ENCODE results near the gene TMEM86B. TPM values are rescaled to one million over a fixed set of nuclear protein-coding genes. Genes with fewer than 3 reads are reported as not detected.
"Not testable (repeated sequence)": the region's sequence is repeated elsewhere in the genome, so short reads cannot be mapped to it uniquely, and the experiment has no call there.

The TMEM86B gene
- total RNA-seq, 1 experiment from 2014 or later, result 18.4 TPM

- POLR2A ChIA-PET (ENCODE audit: unreplicated experiment), result no interaction called here
- no TSS peak for BruUV-seq (replicated peaks)
Measured at GRCh38 chr19:55225415-55225958, 3.1 kb downstream of the TMEM86B start.

GRCh38 chr19:55224679-55225414 is 3.7 kb downstream of the TMEM86B start:
- H3K27ac ChIP-seq; H3K9me3 ChIP-seq (ENCODE audit: insufficient read depth, low read depth); H3K4me3 ChIP-seq; H3K79me2 ChIP-seq (ENCODE audit: low read depth); H3K36me3 ChIP-seq (ENCODE audit: low read depth); H3K4me2 ChIP-seq; H3K9me2 ChIP-seq (ENCODE audit: insufficient read depth); BruUV-seq (replicated peaks); DNase-seq; H3K4me1 ChIP-seq (replicated peaks; ENCODE audit: insufficient read depth); H3K27me3 ChIP-seq (ENCODE audit: insufficient read depth, low read depth); CTCF ChIA-PET; H2AFZ ChIP-seq; intact Hi-C loops (cut with micrococcal nuclease; ENCODE audit: unreplicated experiment): not testable (repeated sequence)
- POLR2A ChIA-PET (ENCODE audit: unreplicated experiment), result interaction anchor here (0.6 kb wide), 1 partner anchor 20 kb away, joined by 6 read pairs; no protein-coding TSS in a partner anchor
- Histone ChIP-seq H4K20me1 (ENCODE audit: insufficient read depth) (peaks cover 31% of the 10 kb centered on the region), H3F3A (ENCODE audit: insufficient read depth, low read depth) (peaks cover 24% of the 10 kb centered on the region; the same call in 1 of the 2 replicates)

More at GRCh38 chr19:55225415-55225958, 3.1 kb downstream of the TMEM86B start:
- Histone ChIP-seq H2AFZ (no peak overlapping the region), H3K36me3 (ENCODE audit: low read depth) (no peaks in the 10 kb centered on the region), H3K9me2 (ENCODE audit: insufficient read depth) (no peaks in the 10 kb centered on the region), H3K9me3 (ENCODE audit: insufficient read depth, low read depth) (no peaks in the 10 kb centered on the region; the same call in 1 of the 2 replicates), H3F3A (ENCODE audit: insufficient read depth, low read depth) (peaks cover 24% of the 10 kb centered on the region; the same call in 1 of the 2 replicates), H4K20me1 (ENCODE audit: insufficient read depth) (peaks cover 31% of the 10 kb centered on the region), H3K4me3 (no peak overlapping the region), H3K27me3 (ENCODE audit: insufficient read depth, low read depth) (no peaks in the 10 kb centered on the region), H3K4me2 (no peak overlapping the region), H3K79me2 (ENCODE audit: low read depth) (no peaks in the 10 kb centered on the region), H3K27ac (no peak overlapping the region), H3K4me1 (replicated peaks; ENCODE audit: insufficient read depth) (no peaks in the 10 kb centered on the region)
- DNase-seq, result no peak
- CTCF ChIA-PET, result no interaction called here
- intact Hi-C loops (cut with micrococcal nuclease; ENCODE audit: unreplicated experiment), result no loop called here
- TF ChIP-seq CTCF (conservative IDR thresholded peaks at IDR 0.05) (no peak), EZH2 (IDR thresholded peaks at IDR 0.05; ENCODE audit: low read depth) (no peak)

GRCh38 chr19:55224038-55224665 is 4.4 kb downstream of the TMEM86B start:
- no peak overlapping the region for H3K4me3 ChIP-seq
- H3K4me1 ChIP-seq (replicated peaks; ENCODE audit: insufficient read depth), result no peaks in the 10 kb centered on the region
- H3K9me2 ChIP-seq (ENCODE audit: insufficient read depth), result no peaks in the 10 kb centered on the region
- no peaks in the 10 kb centered on the region for H3K79me2 ChIP-seq (ENCODE audit: low read depth)
- no peak for TF ChIP-seq EZH2 (IDR thresholded peaks at IDR 0.05; ENCODE audit: low read depth)
- peaks cover 24% of the 10 kb centered on the region; the same call in 1 of the 2 replicates for H3F3A ChIP-seq (ENCODE audit: insufficient read depth, low read depth)
- no TSS peak for BruUV-seq (replicated peaks)
- no peak overlapping the region for H2AFZ ChIP-seq
- peaks cover 28% of the 10 kb centered on the region for H4K20me1 ChIP-seq (ENCODE audit: insufficient read depth)
- no peak overlapping the region for H3K27ac ChIP-seq
- H3K9me3 ChIP-seq (ENCODE audit: insufficient read depth, low read depth), result no peaks in the 10 kb centered on the region; the same call in 1 of the 2 replicates
- DNase-seq, result no peak
- ChIA-PET POLR2A (ENCODE audit: unreplicated experiment) (no interaction called here), CTCF (no interaction called here)
- H3K27me3 ChIP-seq (ENCODE audit: insufficient read depth, low read depth), result no peaks in the 10 kb centered on the region
- H3K4me2 ChIP-seq, result no peak overlapping the region
- intact Hi-C loops (cut with micrococcal nuclease; ENCODE audit: unreplicated experiment), result no loop called here
- no peaks in the 10 kb centered on the region for H3K36me3 ChIP-seq (ENCODE audit: low read depth)

Measured in PC-9 (cell line).